Measurements from ENCODE around the gene SKP1.
A peak's percentile ranks its signal among the peaks of the same experiment; 100 is the strongest.
"Not testable (repeated sequence)": the region's sequence is repeated elsewhere in the genome, so short reads cannot be mapped to it uniquely, and the experiment has no call there.

Gene SKP1

GRCh38 chr5:134176511-134177368, at the start of gene SKP1:
Gene SKP1, minus strand, starts transcription at chr5:134176950. Its CDS starts 2,928 bp downstream, at chr5:134174022.
- DNase-seq (ENCODE audit: low read depth in 2 of 2) = peak; percentile 73 to 75

GRCh38 chr5:134225780-134226440, 49.2 kb upstream of the SKP1 start, which contains the start of gene PPP2CA:
Gene PPP2CA, minus strand, starts transcription at chr5:134226073. Its CDS starts 212 bp downstream, at chr5:134225861.
- peak; percentile 99 to 100 for DNase-seq (ENCODE audit: low read depth in 2 of 2)

DNA sequence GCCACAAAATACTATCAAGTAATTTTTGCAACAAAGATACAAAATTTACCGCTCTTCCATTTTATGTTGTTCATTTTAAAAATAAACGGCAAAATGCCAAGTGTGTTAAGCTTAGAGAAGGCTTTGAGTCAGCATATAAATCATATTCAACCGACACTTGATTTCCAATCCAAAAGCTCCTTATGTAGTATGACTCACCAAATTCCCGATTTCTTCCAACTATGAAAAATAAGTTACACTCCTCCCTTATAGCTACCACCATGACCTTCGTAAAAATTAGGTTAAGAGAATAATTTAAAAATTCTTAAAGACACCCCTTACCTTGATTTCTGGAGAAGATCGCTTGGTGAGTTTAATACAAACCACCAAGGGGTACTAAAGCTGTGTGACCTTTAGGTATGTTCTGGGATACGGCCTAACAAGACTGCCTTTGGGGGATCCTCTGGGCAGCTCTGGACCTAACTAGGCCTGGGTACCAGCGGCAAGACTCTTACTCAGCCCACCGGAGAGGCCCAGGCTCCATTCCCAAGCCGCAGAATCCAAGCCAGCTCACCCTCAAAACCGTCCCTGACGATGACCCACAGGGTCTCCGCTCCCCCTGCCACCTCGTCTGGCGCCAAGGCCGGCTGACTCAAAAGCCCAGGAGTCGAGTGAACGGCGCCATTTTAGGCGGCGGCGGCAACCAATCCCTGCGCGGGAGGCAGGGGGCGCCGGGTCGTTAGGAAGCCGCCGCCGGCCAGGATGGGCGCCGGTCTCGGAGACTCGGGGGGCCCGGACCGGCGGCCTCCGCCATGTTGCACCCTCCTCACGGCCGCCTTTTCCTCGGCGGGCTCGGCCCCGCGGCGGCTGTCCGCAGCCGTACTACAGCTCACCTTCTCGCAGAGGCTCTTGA, 48.4 kb upstream of the SKP1 start:
- DNase-seq (ENCODE audit: low read depth in 2 of 2) = peak; percentile 31 to 47

GRCh38 chr5:134223406-134224248, 46.9 kb upstream of the SKP1 start:
- no peak for DNase-seq (ENCODE audit: low read depth in 2 of 2)

DNA sequence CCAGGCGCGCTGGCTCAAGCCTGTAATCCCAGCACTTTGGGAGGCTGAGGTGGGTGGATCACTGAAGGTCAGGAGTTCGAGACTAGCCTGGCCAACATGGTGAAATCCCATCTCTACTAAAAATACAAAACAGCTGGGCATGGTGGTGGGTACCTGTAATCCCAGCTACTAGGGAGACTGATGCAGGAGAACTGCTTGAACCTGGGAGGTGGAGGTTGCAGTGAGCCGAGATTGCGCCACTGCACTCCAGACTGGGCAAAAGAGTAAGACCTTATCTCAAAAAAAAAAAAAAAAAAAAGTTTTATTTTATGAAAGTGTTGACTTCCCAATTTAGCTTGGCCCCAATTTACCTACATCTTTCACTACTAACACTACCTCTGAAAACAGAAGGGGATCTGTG, 44.9 kb upstream of the SKP1 start:
- not testable (repeated sequence) for DNase-seq (ENCODE audit: low read depth in 2 of 2)

GRCh38 chr5:134215757-134216156, 39.0 kb upstream of the SKP1 start:
- no peak for DNase-seq (ENCODE audit: low read depth in 2 of 2)

DNA sequence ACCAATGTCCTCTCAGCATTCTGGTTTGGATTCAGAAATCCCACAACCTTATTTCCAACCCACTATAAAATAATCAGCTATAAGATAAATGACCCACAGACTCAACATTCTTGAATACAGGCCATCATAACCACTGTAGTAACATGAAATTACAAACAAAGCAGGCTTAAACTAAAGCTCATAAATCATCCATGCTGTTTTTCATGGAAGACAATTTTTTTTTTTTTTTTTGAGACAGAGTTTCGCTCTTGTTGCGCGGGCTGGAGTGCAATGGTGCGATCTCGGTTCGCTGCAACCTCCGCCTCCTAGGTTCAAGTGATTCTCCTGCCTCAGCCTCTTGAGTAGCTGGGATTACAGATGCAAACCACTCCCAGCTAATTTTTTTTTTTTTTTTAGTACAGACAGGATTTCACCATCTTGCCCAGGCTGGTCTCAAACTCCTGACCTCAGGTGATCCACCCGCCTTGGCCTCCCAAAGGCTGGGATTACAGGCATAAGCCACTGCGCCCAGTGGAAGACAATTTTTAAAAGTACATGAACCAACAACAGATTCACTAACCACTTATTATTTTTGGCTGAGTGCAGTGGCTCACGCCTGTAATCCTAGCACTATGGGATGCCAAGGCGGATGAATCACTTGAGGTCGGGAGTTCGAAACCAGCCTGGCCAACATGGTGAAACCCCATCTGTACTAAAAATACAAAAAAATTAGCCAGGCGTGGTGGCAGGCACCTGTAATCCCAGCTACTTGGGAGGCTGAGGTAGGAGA, 34.7 kb upstream of the SKP1 start:
- DNase-seq (ENCODE audit: low read depth in 2 of 2) = not testable (repeated sequence)

DNA sequence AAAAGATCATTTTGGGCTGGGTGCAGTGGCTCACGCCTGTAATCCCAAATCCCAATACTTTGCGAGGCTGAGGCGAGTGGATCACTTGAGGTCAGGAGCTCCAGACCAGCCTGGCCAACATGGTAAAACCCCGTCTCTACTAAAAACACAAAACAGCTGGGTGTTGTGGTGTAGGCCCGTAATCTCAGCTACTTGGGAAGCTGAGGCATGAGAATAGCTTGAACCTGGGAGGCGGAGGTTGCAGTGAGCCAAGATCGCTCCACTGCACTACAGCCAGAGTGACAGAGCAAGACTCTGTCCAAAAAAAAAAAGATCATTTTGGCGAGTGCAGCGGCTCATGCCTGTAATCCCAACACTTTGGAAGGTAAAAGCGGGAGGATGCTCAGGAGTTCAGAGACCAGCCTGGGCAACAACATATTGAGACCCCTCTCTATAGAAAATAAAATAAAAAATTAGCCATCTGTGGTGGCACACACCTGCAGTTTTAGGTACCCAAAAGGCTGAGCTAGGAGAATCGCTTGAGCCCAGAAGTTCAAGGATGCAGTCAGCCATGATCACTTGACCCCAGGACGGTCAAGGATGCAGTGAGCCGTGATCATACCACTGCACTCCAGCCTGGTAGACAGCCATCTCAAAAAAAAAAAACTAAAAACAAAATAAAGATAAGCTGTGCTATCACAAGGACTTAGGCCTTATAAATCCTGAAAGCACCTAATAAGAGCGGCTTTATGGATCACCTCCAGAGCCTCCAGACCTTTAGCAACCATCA, 32.9 kb upstream of the SKP1 start:
- no peak for DNase-seq (ENCODE audit: low read depth in 2 of 2)

DNA sequence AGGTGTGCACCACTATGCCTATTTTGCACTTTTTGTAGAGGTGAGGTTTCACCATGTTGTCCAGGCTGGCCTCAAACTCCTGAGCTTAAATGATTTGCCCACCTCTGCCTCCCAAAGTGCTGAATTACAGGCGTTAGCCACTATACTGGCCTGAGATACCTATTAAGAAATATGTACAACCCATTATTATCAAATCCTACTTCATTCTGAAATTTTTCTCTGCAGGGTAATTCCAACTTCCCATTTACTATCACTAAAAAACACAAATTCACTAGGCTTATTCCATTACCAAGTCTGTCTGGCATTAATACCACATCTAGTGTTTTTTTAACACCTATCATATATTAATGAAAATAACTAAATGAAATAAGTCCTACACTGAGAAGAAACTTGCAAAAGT, 30.9 kb upstream of the SKP1 start:
- no peak for DNase-seq (ENCODE audit: low read depth in 2 of 2)

GRCh38 chr5:134206627-134207160, 29.9 kb upstream of the SKP1 start:
- no peak for DNase-seq (ENCODE audit: low read depth in 2 of 2)

DNA sequence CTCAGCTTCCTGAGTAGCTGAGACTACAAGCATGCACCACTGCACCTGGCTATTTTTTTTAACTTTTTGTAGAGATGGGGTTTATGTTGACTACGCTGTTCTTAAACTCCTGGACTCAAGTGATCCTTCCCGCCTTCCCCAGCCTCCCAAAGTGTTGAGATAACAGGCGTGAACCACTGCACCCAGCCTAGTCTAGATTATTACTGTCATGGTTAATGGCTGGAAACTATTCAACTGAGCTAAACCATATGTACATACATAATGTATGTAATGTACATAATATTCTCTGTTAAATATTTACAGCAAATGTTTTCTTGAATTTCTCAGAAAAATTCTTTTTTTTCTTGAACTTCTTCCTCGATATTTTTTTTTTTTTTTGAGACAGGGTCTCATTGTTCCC, 27.8 kb upstream of the SKP1 start:
- no peak for DNase-seq (ENCODE audit: low read depth in 2 of 2)

- no peak for DNase-seq (ENCODE audit: low read depth in 2 of 2)
Observed at GRCh38 chr5:134203630-134204029, 26.9 kb upstream of the SKP1 start.

DNA sequence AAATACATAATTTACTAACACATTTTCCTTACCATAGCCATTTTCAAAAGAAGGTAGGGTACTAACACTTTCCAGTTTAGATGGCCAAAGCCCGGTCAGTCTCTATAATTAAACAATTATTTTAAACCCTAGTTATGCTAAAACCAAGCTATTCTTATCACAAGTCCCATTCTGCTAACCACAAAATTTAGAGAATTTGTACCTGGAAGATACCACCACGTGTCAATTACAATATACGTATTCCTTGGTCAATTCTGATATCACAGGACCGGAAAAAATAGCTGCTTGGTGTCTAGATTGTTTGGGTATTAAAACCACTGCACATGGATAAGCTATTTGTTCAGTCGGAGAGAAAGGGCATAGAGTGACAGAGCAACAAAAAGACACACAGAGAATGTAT, 18.9 kb upstream of the SKP1 start:
- no peak for DNase-seq (ENCODE audit: low read depth in 2 of 2)

DNA sequence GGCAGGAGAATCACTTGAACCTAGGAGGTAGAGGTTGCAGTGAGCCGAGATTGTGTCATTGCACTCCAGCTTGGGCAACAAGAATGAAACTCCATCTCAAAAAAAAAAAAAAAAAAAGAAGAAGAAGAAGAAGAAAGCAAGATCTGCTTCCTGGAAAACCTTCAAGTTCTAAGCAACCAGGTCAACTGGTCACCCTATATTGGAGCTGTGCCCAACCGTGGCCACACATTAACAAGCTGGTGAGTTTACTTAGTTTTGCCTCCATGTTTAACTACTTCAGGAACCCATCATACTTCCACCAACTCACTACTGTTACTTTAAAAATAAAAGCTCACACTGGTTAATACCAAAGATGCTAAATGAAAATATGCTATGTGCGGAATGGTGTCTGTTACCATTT, 12.3 kb upstream of the SKP1 start:
- no peak for DNase-seq (ENCODE audit: low read depth in 2 of 2)

DNA sequence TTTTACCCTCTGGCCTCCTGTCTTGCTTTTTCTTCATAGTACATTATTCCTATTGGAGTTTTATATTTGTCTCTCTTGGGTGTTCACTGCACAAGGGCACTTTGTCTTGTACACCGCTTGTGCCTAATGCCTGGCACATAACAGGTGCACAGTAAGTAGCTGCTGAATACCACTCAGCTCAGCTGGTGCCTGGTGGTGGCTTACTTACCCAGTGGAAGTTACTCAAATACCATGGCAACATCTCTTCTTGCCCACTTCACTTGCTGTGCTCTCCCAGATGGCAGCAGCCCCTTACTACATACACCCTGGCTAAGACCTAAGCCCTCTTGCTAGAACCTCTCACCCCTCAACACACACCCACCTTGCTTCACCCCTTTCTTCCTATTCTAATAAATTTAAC, 11.3 kb upstream of the SKP1 start:
- no peak for DNase-seq (ENCODE audit: low read depth in 2 of 2)

GRCh38 chr5:134184155-134185135, 7.7 kb upstream of the SKP1 start:
- peak; percentile 64 for DNase-seq (ENCODE audit: low read depth in 2 of 2)

- DNase-seq (ENCODE audit: low read depth in 2 of 2) = no peak
Observed at GRCh38 chr5:134183481-134183880, 6.7 kb upstream of the SKP1 start.

- no peak for DNase-seq (ENCODE audit: low read depth in 2 of 2)
Observed at GRCh38 chr5:134178096-134178419, 1.3 kb upstream of the SKP1 start.

Data from activated CD4-positive, alpha-beta T cell treated with anti-CD3 and anti-CD28 coated beads for 24 hours (primary cell).